HG03060 (cell line): Measurements from ENCODE around the gene NMNAT3.

Source experiments
- ATAC-seq: cut with Tn5 transposase; IDR thresholded peaks from one replicate; pipeline ENCODE4 v1.9.1; 2021; ENCODE audit warnings: low read depth, moderate number of reproducible peaks; ENCODE audit not compliant: unreplicated experiment

NMNAT3 gene

GRCh38 chr3:139677388-139678155 lies at the start of gene NMNAT3:
NMNAT3 (minus strand) TSS chr3:139677972; CDS start chr3:139627724, 50,248 bp downstream.
- peak; percentile 84 for ATAC-seq

GRCh38 chr3:139721370-139721769 lies 43.6 kb upstream of the NMNAT3 start:
- ATAC-seq, result no peak

- ATAC-seq, result no peak
Measured at GRCh38 chr3:139718415-139718814, 40.6 kb upstream of the NMNAT3 start.

GRCh38 chr3:139716908-139717485 lies 39.2 kb upstream of the NMNAT3 start:
- no peak for ATAC-seq

GRCh38 chr3:139715743-139716360 lies 38.1 kb upstream of the NMNAT3 start:
- no peak for ATAC-seq

GRCh38 chr3:139715166-139715565 lies 37.4 kb upstream of the NMNAT3 start:
- no peak for ATAC-seq

- no peak for ATAC-seq
Measured at GRCh38 chr3:139710212-139710611, 32.4 kb upstream of the NMNAT3 start.

- ATAC-seq, result no peak
Measured at GRCh38 chr3:139705631-139706030, 27.9 kb upstream of the NMNAT3 start.

- no peak for ATAC-seq
Measured at GRCh38 chr3:139696314-139696604, 18.5 kb upstream of the NMNAT3 start.

GRCh38 chr3:139695426-139696313 lies 17.9 kb upstream of the NMNAT3 start:
- ATAC-seq, result no peak

- ATAC-seq, result no peak
Measured at GRCh38 chr3:139695007-139695406, 17.2 kb upstream of the NMNAT3 start.

GRCh38 chr3:139694542-139694941 lies 16.8 kb upstream of the NMNAT3 start:
- ATAC-seq, result no peak

GRCh38 chr3:139691619-139692018 lies 13.8 kb upstream of the NMNAT3 start:
- no peak for ATAC-seq

- no peak for ATAC-seq
Measured at GRCh38 chr3:139689708-139690228, 12.0 kb upstream of the NMNAT3 start.

GRCh38 chr3:139689122-139689521 lies 11.3 kb upstream of the NMNAT3 start:
- ATAC-seq, result no peak

- ATAC-seq, result no peak
Measured at GRCh38 chr3:139687431-139687830, 9.7 kb upstream of the NMNAT3 start.

- no peak for ATAC-seq
Measured at GRCh38 chr3:139686624-139687023, 8.9 kb upstream of the NMNAT3 start.

GRCh38 chr3:139686206-139686605 lies 8.4 kb upstream of the NMNAT3 start:
- ATAC-seq, result no peak

- no peak for ATAC-seq
Measured at GRCh38 chr3:139679220-139679775, 1.5 kb upstream of the NMNAT3 start.

GRCh38 chr3:139676632-139677387 lies 962 bp downstream of the NMNAT3 start:
- no peak for ATAC-seq
